ENCODE results near the gene NAV3.
"Not testable (repeated sequence)": the region's sequence is repeated elsewhere in the genome, so short reads cannot be mapped to it uniquely, and the experiment has no call there.

Gene NAV3

DNA sequence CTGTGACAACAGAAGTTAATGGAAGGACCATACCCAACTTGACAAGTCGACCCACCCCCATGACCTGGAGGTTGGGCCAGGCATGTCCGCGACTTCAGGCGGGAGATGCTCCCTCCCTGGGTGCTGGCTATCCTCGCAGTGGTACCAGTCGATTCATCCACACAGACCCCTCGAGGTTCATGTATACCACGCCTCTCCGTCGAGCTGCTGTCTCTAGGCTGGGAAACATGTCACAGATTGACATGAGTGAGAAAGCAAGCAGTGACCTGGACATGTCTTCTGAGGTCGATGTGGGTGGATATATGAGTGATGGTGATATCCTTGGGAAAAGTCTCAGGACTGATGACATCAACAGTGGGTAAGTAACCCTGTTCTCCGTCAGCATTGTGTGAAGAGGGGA, 220.1 kb downstream of the NAV3 start:
- no peak for DNase-seq (ENCODE audit: low read depth)

DNA sequence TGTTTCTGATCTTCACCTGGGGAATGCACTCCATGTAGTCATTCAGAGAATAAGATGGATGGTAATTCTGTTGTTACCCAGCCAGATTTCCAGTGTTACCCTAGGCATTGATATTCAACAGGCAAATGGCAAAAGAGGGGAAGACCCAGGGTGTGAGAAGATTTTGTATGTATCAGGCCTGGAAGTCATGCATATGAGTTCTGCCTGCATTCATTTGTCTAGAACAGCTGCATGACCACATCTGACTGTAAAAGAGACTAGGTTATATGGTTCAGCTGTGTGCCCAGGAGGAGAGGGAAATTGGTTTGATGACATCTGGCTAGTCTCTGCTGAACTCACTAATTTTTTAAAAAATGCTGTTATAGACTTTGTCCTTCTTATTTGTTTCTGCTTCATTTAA, 224.9 kb downstream of the NAV3 start:
- no peak for DNase-seq (ENCODE audit: low read depth)

DNA sequence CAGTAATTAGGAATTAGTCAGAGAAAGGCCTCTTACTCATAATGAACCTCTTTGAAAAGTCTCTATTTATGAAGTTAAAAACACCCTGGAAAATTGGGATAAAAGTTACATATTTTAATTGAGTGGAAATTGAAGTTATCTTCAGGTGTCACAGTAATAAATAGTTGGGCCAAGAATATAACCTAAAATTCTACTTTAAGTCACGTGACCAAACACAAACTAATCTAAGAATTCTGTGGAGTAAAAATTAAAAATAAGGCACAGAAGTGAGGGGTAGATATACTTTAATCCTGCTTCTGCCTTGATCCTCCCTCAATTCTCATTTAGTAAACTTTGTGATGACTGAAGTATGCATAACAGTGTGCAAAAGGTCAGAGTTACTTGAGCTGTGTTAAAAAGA, 226.4 kb downstream of the NAV3 start:
- no peak for DNase-seq (ENCODE audit: low read depth)

DNA sequence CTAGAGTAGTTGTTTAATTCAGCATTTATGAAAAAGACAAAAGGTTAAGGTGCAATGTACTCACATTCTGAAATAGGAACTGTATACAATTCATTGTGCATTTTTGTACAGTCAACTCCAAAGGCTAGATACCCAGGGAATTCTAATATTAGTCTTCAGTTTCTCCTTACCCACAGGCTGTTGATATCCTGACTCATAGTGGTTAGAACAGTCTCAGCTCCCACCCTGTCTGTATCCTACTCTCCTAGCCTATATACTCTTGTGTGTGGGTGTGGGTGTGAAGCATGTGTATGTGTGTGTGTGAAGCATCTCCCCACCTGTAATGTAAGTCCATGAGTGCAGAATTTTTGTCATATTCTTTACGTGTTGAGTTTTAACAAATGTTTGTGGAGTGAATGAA, 229.5 kb downstream of the NAV3 start:
- DNase-seq (ENCODE audit: low read depth): peak; percentile 65

DNA sequence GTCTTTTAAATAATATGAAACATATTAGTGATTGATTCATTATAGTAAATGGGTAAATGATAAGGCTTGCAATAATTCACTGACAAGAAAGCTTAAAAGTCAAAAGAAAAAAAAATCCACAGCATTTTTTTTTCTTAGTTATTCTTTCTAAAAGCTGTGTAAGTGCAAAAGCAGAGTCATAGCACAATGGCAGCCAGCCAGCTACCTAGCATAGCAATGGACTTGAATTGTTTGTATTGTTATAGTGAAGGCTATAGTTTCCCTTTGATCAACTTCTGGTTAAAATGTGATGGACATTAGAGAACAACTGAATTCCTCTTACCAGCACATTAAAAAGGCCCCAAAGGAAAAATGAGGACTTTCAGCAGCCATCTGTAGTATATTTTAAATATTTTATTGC, 232.1 kb downstream of the NAV3 start:
- peak; percentile 68 for DNase-seq (ENCODE audit: low read depth)

DNA sequence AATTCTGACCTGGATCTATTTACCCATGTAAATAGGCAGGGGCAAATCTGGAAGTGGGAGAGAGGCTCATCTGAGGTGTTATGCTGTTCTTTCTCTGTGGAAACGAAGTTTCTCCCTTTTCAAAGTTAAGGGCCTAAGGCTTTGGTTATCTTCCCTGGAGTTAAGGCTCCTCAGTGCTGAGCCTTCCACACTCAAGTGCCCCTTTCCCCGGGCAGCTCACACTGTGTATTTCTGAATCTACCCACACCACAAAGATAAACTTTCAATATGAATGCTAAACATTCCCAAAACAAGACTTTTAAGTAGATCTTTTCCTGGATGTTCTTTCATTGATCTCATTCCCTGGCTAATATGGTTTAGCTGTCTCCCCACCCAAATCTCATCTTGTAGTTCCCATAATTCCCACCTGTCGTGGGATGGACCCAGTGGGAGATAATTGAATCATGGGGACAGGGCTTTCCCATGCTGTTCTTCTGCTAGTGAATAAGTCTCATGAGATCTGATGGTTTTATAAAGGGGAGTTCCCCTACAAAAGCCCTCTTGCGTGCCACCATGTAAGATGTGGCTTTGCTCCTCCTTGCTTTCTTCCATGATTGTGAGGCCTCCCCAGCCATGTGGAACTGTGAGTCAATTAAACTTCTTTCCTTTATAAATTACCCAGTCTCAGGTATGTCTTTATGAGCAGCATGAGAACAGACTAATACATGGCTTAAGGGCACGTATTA, 251.1 kb downstream of the NAV3 start:
- DNase-seq (ENCODE audit: low read depth): no peak

DNA sequence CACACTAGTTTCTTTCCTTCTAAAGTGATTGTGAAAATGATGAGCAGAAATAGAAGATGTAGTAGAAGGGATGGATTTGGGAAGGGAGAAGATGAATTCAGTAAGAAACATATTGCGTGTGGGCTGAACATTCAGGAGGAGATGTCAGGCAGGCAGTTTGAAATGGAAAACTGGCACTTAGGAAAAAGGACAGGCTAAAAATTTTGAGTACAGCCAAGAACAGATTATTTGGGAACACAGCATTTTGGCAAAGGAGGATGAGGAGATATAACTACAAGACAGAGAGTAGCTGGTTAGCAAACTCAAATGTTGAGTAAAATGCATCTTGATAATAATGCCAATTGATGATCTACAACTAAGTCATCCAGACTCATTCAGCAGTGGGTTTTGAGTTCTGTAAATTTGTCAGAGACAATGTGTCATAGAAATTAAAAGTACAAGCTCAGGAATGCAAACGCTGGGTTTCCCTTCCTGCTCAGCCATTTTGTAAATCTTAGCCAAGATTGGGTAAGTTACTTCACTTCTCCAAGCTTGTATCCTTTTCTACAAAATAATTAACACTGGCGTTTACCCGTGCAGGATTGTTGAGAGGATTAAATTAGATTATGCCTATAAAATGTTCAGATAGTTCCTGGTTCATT, 255.0 kb downstream of the NAV3 start:
- DNase-seq (ENCODE audit: low read depth): peak; percentile 71

DNA sequence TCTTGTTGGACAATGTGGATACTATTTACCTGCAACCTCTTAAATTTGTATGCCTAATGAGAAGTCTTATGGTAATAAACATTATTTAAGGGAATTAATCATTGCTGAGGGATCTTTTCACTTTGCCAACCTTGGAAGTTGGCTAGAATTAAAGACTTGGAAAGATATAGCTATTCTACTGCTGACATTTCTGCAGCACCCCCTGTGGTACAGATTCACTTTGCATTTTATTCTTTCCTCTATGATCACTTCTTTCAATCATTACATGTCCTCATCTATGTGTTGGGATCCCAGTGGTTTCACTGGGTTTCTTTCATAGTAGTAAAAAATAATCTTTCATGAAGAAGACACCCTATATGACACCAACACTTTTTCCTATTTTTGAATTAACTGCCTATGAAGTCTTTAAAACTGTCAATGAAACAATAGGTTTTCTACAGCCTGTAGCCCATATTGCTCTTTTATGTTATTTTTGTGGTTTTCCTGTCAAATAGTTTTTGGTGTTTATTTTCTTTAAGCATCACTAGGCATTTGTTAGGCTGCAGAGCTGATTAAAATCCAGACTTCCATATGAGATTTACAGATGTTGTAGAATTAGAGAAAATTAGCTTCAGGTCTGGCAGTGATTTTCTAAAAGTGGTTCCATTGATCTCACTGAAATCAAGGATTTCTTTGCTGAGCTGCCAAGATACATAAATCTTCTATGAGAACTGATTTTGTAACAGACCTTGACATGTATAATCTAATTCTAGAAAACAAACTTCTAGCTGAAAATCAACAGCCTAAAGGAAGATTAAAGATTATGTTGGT, 256.1 kb downstream of the NAV3 start:
- peak; percentile 37 for DNase-seq (ENCODE audit: low read depth)

DNA sequence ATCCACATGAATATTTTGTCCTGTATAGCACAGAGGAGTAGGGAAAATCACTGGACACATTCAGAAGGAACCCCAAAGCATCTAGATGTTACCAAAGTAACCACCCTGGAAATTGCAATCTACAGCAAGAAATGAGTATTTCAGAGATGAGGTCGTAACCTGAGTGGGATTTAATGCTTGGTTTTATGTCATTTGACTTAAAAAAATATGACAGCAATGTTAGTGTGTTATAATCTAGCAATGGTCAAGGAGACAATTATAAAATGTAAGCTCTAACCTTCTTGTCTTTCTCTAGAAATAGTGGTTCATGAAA, 256.6 kb downstream of the NAV3 start:
- peak; percentile 44 for DNase-seq (ENCODE audit: low read depth)

DNA sequence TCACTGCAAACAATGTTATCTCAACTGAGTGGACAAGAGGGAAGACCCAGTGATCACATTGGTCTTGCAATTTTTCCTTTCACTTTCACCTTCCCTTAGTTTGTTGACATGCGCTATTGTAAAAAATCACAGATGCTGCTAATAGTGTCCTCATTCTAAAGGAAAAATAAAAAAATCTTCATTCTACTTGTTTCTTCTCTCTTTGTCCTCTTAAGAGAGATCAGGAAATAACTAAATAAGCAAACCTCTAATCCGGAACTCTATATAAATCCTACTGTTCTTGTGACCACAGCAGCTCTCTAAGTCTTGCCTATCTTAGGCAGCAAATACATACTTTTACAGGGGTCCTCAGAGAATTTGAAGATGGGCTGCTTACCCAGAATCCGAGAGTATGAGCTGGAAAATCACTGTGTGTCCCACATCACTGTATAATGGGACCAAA, 257.7 kb downstream of the NAV3 start:
- DNase-seq (ENCODE audit: low read depth): peak; percentile 27

DNA sequence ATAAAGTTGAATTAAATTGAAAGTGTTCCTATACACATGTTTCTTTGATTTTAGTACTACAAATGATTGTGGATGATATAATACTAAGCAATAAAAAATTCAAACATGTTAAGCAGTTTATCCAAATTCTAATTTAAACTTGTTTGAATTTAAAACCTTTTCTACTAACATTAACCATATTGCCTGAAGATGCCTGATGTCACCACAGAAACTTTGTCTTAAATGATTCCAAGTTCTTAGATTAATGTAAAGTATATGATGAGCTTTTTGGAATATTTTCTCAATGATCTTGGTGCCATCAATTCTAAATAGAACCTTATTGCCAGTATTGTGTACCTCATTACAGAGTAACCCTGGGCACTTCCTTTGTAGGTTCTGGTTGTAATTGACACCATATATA, 259.6 kb downstream of the NAV3 start:
- no peak for DNase-seq (ENCODE audit: low read depth)

DNA sequence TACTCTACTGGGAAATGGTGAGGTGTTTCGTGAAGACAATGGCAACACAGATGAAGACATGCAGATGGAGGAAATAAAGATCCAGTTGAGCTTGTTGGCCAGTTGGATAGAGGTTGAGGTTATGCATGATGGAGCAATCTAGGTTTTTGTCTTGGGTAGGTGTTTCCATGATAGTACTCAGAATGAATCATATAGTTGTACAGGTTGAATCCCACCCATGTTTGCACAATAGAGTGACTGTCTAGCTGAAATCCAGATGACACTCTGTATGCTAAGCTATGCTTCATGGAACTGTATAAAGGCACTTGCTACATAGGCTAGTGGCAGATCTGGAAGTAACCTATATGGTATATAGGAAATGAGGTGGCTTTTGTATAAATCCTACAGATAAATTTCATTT, 264.9 kb downstream of the NAV3 start:
- no peak for DNase-seq (ENCODE audit: low read depth)

DNA sequence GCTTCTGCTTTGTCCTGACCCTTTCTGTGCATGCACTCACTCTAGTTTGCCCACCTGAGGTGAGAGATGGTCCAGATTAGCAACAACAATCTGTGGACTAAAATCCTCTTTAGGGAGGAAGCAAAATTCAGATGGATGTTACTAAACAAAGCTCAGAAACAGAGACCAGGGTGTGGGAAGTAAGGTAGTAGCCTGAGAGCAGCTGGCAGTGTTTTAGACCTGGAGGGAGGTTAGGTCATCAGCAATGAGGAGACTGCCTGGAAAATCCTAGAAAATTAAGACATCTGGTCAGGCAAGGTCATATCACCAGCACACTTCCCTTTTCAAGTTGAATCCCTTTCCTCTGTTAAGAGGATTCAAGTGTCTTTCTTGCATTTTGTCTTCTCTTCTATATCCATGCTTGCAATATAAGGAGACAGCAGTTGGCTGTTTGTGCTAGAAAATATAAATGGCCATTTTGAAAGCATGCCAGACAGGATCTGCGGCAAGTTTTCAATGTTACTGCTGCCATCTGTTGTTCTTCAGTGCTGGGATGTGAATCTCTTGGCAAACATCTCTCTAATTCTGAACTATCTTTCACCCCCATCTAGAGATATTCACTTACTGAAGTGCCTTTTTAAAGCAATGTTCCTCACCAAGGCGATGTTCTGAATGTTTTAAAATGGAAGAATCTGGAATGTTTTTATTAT, 266.4 kb downstream of the NAV3 start:
- peak; percentile 68 for DNase-seq (ENCODE audit: low read depth)

DNA sequence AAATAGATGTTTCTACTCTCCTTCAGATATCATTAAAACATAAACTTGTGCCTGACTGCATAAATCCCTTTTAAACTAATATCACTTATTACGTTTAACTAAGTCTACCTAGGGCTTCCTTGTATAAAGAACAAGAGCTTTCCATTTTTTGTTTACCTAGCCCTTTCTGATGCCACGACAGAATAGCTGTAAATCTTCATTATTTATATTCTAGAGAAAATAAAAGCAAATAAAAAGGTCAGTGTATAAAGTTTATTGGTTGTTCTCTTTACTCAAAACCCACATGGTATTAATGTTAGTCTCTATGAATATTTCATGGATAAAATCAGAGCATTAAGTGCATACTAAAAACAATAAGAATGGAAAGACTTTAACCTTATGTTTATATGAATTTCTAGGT, 269.1 kb downstream of the NAV3 start:
- no peak for DNase-seq (ENCODE audit: low read depth)

DNA sequence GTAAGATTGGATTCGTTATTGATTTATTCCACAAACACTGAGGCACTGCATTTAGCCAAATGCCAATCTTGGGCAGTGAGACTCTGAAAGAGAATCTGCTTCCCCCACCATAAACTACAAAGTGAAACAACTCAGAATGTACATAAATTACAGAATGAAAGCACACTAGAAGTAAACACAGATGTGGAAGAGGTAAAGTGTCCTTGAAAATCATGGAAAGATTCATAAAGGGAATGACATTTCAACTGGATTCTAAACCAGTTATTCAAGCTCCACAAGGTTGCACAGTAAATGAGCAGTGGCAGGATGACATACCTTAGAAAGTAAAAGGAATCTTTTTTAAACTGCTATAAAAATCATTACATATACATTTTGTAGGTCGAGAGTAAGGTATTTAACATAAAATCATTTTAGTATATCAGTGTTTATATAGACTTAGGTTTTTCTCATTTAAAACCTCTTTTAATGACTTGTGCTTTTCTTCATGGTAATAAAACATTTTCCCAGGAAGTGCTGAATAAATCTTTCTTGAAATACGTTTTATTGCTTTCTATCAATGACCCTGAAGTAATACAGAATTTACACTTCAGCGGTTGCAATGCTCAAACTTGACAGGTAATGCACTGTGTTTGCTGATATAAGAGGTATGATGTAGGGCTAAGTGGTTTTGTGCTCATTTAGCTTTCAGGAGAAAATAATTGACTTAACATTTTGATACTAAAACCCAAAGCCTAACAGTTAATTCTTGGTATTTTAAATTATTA, 270.6 kb downstream of the NAV3 start:
- no peak for DNase-seq (ENCODE audit: low read depth)

DNA sequence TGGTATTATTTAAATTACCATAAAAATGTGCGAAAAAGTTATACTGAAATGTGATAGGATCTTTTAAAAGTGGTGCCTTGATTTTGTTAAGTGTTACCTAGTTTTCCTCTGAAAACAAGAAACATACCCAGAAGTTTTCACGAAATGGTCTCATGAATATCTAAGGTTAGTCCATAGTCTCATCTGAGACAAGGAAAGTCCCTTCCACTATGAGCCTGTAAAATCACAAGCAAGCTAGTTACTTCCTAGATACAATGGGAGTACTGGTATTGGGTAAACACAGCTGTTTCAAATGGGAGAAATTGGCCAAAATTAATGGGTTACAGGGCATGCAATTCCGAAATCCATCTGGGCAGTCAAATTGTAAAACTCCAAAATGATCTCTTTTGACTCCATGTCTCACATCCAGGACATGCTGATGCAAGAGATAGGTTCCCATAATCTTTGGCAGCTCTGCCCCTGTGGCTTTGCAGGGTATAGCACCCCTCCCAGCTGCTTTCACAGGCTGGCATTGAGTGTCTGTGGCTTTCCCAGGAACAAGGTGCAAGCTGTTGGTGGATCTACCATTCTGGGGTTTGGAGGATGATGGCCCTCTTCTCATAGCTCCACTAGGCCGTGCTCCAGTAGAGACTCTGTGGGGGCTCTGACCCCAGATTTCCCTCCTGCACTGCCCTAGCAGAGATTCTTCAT, 271.4 kb downstream of the NAV3 start:
- no peak for DNase-seq (ENCODE audit: low read depth)

DNA sequence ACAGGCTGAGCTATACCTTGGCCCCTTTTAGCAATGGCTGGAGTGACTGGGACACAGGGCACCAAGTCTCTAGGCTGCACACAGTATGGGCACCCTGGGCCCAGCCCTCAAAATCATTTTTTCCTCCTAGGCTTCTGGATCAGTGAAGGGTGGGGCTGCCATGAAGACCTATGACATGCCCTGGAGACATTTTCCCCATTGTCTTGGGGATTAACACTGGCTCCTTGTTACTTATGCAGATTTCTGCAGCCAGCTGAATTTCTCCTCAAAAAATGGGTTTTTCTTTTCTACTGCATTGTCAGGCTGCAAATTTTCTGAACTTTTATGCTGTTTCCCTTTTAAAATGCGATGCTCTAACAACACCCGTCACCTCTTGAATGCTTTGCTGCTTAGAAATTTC, 272.1 kb downstream of the NAV3 start:
- not testable (repeated sequence) for DNase-seq (ENCODE audit: low read depth)

DNA sequence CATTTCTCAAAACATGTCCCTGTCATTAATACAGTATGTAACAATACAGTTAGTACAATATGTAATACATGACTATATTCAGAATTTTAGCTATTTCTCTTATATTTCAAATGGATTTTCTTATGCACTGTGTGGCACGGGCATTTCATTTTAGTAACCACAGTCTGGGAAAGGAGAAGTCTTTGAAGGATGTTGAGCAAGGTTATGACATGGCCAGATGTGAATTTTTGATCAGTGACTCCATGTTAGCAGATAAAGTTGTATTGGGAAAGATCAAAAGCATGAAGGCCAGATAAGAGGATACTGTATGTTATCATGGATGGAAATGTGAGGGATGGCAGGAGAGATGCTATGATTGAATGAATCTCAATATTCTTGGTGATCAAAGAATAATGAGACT, 285.2 kb downstream of the NAV3 start:
- DNase-seq (ENCODE audit: low read depth): no peak

DNA sequence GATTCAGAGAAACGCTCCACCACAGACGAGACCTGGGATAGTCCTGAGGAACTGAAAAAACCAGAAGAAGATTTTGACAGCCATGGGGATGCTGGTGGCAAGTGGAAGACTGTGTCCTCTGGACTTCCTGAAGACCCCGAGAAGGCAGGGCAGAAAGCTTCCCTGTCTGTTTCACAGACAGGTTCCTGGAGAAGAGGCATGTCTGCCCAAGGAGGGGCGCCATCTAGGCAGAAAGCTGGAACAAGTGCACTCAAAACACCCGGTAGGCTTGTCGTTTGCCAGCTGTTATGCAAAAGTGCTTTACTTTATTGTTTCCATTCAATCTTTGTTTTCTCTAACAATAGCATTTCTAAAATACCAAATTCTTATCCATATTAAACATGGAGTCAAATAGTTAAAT, 287.3 kb downstream of the NAV3 start:
- DNase-seq (ENCODE audit: low read depth): no peak

DNA sequence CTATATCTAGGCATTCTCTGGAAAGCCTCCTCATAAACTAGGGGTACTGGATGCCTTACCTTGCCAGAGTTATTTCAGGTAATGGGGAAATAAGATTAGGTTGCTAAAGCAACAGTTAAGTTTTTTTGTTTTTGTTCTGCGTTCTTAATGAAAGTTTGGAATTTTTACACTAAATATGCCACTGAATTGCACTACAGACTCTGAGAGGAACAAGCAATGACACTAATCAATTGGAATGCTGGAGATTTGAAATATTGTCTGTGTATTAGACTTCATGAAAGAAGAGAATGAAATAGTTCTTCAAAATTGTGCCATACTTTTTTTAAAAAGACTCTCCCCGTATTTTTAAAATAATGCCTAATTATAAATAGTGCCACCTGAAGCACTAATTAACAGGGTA, 287.8 kb downstream of the NAV3 start:
- DNase-seq (ENCODE audit: low read depth): peak; percentile 21

DNA sequence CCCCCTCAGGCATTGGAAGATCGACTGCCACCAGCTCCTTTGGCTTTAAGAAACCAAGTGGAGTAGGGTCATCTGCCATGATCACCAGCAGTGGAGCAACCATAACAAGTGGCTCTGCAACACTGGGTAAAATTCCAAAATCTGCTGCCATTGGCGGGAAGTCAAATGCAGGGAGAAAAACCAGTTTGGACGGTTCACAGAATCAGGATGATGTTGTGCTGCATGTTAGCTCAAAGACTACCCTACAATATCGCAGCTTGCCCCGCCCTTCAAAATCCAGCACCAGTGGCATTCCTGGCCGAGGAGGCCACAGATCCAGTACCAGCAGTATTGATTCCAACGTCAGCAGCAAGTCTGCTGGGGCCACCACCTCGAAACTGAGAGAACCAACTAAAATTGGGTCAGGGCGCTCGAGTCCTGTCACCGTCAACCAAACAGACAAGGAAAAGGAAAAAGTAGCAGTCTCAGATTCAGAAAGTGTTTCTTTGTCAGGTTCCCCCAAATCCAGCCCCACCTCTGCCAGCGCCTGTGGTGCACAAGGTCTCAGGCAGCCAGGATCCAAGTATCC, 288.7 kb downstream of the NAV3 start:
- DNase-seq (ENCODE audit: low read depth): no peak
